ENCODE data around the gene SLC12A5.

GRCh38 chr20:46070215-46070900 is 41.3 kb downstream of the SLC12A5 start:
- TF ChIP-seq, protein P1, sequence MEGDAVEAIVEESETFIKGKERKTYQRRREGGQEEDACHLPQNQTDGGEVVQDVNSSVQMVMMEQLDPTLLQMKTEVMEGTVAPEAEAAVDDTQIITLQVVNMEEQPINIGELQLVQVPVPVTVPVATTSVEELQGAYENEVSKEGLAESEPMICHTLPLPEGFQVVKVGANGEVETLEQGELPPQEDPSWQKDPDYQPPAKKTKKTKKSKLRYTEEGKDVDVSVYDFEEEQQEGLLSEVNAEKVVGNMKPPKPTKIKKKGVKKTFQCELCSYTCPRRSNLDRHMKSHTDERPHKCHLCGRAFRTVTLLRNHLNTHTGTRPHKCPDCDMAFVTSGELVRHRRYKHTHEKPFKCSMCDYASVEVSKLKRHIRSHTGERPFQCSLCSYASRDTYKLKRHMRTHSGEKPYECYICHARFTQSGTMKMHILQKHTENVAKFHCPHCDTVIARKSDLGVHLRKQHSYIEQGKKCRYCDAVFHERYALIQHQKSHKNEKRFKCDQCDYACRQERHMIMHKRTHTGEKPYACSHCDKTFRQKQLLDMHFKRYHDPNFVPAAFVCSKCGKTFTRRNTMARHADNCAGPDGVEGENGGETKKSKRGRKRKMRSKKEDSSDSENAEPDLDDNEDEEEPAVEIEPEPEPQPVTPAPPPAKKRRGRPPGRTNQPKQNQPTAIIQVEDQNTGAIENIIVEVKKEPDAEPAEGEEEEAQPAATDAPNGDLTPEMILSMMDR (conservative IDR thresholded peaks at IDR 0.05 in 1 of 2, IDR thresholded peaks at IDR 0.05 in 1 of 2; ENCODE audit: low read depth in 1 of 2, low read length in 2 of 2): no peak
- no peak for TF ChIP-seq EZH2 (IDR thresholded peaks at IDR 0.05; ENCODE audit: low read length, missing control alignments)
